ENCODE data around the gene TNRC6C. TPM values are rescaled to one million over a fixed set of nuclear protein-coding genes. Genes with fewer than 3 reads are reported as not detected.

Gene TNRC6C
- total RNA-seq, 3 donors from 2014 or later (not counting 1 experiment from before 2014, with no cell fraction given): 74.3 to 100 (median 76.3) TPM

DNA sequence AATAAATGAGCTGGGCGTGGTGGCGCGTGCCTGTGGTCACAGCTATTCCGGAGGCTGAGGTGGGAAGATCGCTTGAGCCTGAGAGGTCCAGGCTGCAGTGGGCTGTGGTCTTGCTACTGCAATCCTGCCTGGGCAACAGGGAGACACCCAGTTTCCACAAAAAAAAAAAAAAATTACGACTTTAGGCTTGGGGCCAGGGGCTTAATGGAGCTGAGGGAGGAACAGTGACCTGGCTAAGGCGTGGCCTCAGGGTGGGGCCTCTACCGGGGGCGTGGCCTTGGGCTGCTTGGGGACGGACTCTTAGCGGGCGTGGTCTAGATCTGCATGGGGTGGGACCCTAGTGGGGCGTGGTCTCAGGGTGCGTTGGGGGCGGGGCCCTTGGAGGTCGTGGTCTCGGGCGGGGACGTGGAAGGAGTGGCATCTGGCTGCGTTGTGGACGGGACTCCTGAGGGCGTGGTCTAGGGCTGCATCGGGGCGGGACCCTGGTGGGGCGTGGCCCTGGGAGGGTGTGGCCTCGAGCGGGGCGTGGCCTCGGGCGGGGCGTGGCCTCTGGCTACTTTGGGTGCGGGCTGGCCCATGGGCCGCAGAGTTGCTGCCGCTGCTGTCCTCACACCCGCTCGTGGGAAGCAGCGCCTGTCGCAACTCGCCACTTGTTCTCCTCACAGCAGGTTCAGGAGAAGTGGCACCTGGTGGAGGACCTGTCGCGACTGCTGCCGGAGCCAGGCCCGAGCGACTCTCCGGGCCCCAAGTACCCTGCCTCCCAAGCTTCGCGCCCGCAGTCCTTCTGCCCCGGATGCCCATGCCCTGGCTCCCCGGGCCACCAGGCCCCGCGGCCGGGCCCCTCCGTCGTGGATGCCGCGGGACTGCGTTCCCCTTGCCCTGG lies 181.9 kb downstream of the TNRC6C start:
- no peaks in the 10 kb centered on the region for H3K9me3 Mint-ChIP-seq
- Histone ChIP-seq H3K4me3 (ENCODE audit: low read length) (no peak overlapping the region), H3K27ac (ENCODE audit: low read length) (peak overlapping the region; percentile 37), H3K4me1 (ENCODE audit: control insufficient read depth, insufficient read depth, low read length) (peaks cover 93% of the 10 kb centered on the region), H3K27me3 (ENCODE audit: control insufficient read depth, insufficient read depth, low read length) (no peaks in the 10 kb centered on the region), H3K36me3 (ENCODE audit: control insufficient read depth, insufficient read depth, low read length) (peaks cover 37% of the 10 kb centered on the region), H3K9me3 (ENCODE audit: control insufficient read depth, insufficient read depth, low read length) (no peaks in the 10 kb centered on the region)
- H3K27me3 Mint-ChIP-seq (ENCODE audit: low read depth in 2 of 2): no peaks in the 10 kb centered on the region
- TF ChIP-seq, protein P1, sequence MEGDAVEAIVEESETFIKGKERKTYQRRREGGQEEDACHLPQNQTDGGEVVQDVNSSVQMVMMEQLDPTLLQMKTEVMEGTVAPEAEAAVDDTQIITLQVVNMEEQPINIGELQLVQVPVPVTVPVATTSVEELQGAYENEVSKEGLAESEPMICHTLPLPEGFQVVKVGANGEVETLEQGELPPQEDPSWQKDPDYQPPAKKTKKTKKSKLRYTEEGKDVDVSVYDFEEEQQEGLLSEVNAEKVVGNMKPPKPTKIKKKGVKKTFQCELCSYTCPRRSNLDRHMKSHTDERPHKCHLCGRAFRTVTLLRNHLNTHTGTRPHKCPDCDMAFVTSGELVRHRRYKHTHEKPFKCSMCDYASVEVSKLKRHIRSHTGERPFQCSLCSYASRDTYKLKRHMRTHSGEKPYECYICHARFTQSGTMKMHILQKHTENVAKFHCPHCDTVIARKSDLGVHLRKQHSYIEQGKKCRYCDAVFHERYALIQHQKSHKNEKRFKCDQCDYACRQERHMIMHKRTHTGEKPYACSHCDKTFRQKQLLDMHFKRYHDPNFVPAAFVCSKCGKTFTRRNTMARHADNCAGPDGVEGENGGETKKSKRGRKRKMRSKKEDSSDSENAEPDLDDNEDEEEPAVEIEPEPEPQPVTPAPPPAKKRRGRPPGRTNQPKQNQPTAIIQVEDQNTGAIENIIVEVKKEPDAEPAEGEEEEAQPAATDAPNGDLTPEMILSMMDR (IDR thresholded peaks at IDR 0.05): no peak
- H3K4me3 Mint-ChIP-seq: peak overlapping the region; percentile 79
- peaks cover 60 to 68% of the 10 kb centered on the region in 2 donors for H3K4me1 Mint-ChIP-seq
- ATAC-seq: peak; percentile 85 to 95 (median 85)
- H3K36me3 Mint-ChIP-seq: peaks cover 9% of the 10 kb centered on the region
- intact Hi-C loops (cut with micrococcal nuclease): loop anchor here (1.0 kb wide), 1 partner anchor 74 kb away; the partner anchor contains the start of gene BIRC5
- peak; percentile 86 to 97 for DNase-seq
- H3K27ac Mint-ChIP-seq: peak overlapping the region; percentile 91 to 94
- WGBS (ENCODE audit: insufficient coverage): 37% methylated on average over 58 of the region's 58 CpGs

DNA sequence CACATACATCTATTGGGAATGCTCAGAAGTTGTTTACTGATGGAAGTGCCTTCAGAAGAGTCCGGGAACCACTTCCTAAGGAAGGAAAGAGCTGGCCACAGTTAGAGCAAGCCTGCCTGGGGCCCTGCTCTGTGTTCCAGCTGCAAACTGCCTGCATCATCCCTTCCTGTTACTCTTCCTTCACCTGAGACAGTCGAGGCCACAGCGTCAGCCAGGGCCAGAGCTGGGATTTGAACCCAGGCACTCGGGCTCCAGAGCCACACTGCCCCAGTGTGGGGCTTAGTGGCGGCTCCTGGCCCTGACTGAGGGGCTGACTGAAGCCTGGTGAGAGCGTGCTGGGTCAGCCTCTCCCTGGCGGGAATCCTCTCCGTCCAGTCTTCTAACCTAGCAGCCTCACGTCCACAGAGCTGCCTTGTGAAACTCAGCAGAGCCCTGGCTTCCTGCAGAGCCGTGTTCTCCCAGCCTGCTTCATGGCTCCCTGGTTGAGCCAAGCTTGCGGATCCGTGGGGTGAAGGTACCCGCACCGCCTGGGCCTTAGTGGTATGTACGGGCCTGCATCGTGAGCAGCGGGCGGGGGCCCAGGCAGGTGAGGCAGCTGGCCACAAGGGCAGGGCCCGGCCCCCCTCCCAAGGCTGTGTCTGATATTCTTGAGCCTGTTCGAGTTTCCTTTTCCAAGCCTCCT lies 183.1 kb downstream of the TNRC6C start:
- intact Hi-C loops (cut with micrococcal nuclease): no loop called here

DNA sequence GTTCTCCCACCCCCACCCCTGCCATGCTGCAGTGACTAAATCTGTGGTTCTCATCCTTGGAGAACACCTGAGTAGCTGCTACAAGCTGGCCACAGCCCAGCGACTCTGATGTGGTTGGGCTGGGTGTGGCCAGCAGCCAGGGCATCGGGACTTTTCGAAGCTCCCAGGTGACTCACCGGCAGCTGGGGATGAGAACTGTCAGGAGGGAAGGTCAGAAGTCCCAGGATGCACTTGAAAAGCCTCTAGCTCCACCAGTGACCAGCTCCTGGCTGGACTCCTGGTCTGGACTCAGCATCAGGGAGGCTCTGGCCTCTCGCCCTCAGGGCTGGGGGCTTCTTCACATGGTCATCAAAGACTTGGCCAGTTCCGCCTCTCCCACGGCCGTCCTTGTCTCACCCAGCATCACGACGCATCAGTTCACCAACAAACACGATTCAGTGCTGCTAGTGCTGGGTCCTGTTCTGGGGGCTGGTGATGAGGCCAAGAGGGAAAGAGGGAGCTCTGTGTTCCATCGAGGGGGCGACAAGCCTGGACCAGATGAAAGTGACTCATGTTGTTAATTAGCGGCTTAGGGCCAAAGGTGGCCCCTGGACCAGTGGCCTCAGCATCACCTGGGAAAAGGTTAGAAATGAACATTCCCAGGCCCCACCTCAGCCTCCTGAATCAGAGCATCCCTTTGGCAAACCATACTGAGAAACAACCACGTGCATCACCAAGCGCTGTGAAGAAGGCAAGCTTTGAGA lies 183.8 kb downstream of the TNRC6C start:
- H3K4me1 Mint-ChIP-seq: peaks cover 42 to 54% of the 10 kb centered on the region in 2 donors
- Histone ChIP-seq H3K4me3 (ENCODE audit: low read length) (no peak overlapping the region), H3K9me3 (ENCODE audit: control insufficient read depth, insufficient read depth, low read length) (no peaks in the 10 kb centered on the region), H3K27ac (ENCODE audit: low read length) (peak overlapping the region; percentile 4), H3K4me1 (ENCODE audit: control insufficient read depth, insufficient read depth, low read length) (peaks cover 94% of the 10 kb centered on the region), H3K27me3 (ENCODE audit: control insufficient read depth, insufficient read depth, low read length) (no peaks in the 10 kb centered on the region), H3K36me3 (ENCODE audit: control insufficient read depth, insufficient read depth, low read length) (peaks cover 21% of the 10 kb centered on the region)
- H3K9me3 Mint-ChIP-seq: no peaks in the 10 kb centered on the region
- H3K27me3 Mint-ChIP-seq (ENCODE audit: low read depth in 2 of 2): no peaks in the 10 kb centered on the region
- DNase-seq: peak in 1 of 2 donors; percentile 43
- ATAC-seq: no peak
- peak overlapping the region in 1 of 2 donors; percentile 61 for H3K27ac Mint-ChIP-seq
- no peaks in the 10 kb centered on the region for H3K36me3 Mint-ChIP-seq
- no peak overlapping the region for H3K4me3 Mint-ChIP-seq
- TF ChIP-seq, protein P1 (IDR thresholded peaks at IDR 0.05): no peak
- 81% methylated on average over 16 of the region's 16 CpGs for WGBS (ENCODE audit: insufficient coverage)
- intact Hi-C loops (cut with micrococcal nuclease): no loop called here

More for the DNA sequence above, 183.1 kb downstream of the TNRC6C start:
- Histone ChIP-seq H3K9me3 (ENCODE audit: control insufficient read depth, insufficient read depth, low read length) (no peaks in the 10 kb centered on the region), H3K27me3 (ENCODE audit: control insufficient read depth, insufficient read depth, low read length) (no peaks in the 10 kb centered on the region), H3K4me1 (ENCODE audit: control insufficient read depth, insufficient read depth, low read length) (peaks cover 94% of the 10 kb centered on the region), H3K4me3 (ENCODE audit: low read length) (no peak overlapping the region), H3K36me3 (ENCODE audit: control insufficient read depth, insufficient read depth, low read length) (peaks cover 26% of the 10 kb centered on the region), H3K27ac (ENCODE audit: low read length) (no peak overlapping the region)
- Mint-ChIP-seq H3K36me3 (no peaks in the 10 kb centered on the region), H3K27ac (peak overlapping the region; percentile 38 to 60), H3K27me3 (ENCODE audit: low read depth in 2 of 2) (no peaks in the 10 kb centered on the region), H3K4me1 (peaks cover 49 to 59% of the 10 kb centered on the region in 2 donors), H3K9me3 (no peaks in the 10 kb centered on the region), H3K4me3 (no peak overlapping the region)
- 88% methylated on average over 20 of the region's 20 CpGs for WGBS (ENCODE audit: insufficient coverage)
- ATAC-seq (no peak), DNase-seq (peak in 1 of 2 donors; percentile 17)
- TF ChIP-seq, protein P1 (IDR thresholded peaks at IDR 0.05): no peak
